GM12878 (cell line): ENCODE results near the gene FKBP14. TPM values are rescaled to one million over a fixed set of nuclear protein-coding genes. Genes with fewer than 3 reads are reported as not detected.

Source experiments
- EZH2 ChIP-seq: IDR thresholded peaks from 2 replicates; pipeline ENCODE4 v1.6.1; 2012; ENCODE audit warnings: low read depth, mild to moderate bottlenecking, control low read depth, inconsistent platforms, low read length, borderline replicate concordance; ENCODE audit not compliant: control insufficient read depth
- IRF4 ChIP-seq: IDR thresholded peaks from 2 replicates; pipeline ENCODE4 v1.6.1; 2011; ENCODE audit warnings: low read depth, low read length
- NRF1 ChIP-seq: conservative IDR thresholded peaks from 2 replicates; pipeline ENCODE4 v1.6.1; 2011; ENCODE audit warnings: mild to moderate bottlenecking, low read depth, low read length, improper control_type of control experiment
- STAT1 ChIP-seq: fragments of 450-650 bp; conservative IDR thresholded peaks from 2 replicates; pipeline ENCODE4 v1.6.1; 2014; ENCODE audit warnings: antibody characterized with exemption, mild to moderate bottlenecking
- TCF3 ChIP-seq: IDR thresholded peaks from 2 replicates; pipeline ENCODE4 v1.6.1; 2012; ENCODE audit warnings: low read depth, mild to moderate bottlenecking, low read length, borderline replicate concordance; ENCODE audit not compliant: insufficient read depth
- polyA plus RNA-seq, 11 experiments: library from polyadenylated mRNA; depleted of rRNA in 4 of 11; unstranded in 6 of 11; stranded (reverse) in 5 of 11; fragments of >200 nt; fragmentation: Nextera tagmentation in 4 of 11; fragmentation: Illumina TruSeq in 1 of 11; extraction: Ambion mirVana in 4 of 11; extraction: Trizol in 1 of 11; gene quantifications; 1 replicate in 1 of 11; 2 replicates in 10 of 11; pipeline versions ENCODE4 v1.2.1 to v1.2.3, GENCODE V29; 2011 to 2016; ENCODE audit warnings: inconsistent platforms in 2 of 11, missing spikeins in 2 of 11, low read depth in 1 of 11
- total RNA-seq, 4 experiments: library from RNA; depleted of rRNA in 3 of 4; stranded (reverse); fragments of >200 nt in 3 of 4; fragmentation: Illumina TruSeq in 1 of 4; extraction: Trizol in 1 of 4; gene quantifications; 2 replicates each; pipeline versions ENCODE4 v1.2.1 to v1.2.3, GENCODE V29; 2013 to 2021
- TF ChIP-seq, protein P1 (sequence below): fragments of 450-650 bp; IDR thresholded peaks from 2 replicates; pipeline ENCODE4 v1.6.1; 2017; ENCODE audit warnings: mild to moderate bottlenecking, moderate library complexity
- TF ChIP-seq, protein P2 (sequence below): IDR thresholded peaks from 2 replicates; pipeline ENCODE4 v1.6.1; 2012; ENCODE audit warnings: improper control_type of control experiment, low read depth, low read length; ENCODE audit not compliant: insufficient replicate concordance
- TF ChIP-seq, protein P3 (sequence below): IDR thresholded peaks from 2 replicates; pipeline ENCODE4 v1.6.1; 2011; ENCODE audit warnings: borderline replicate concordance, low read depth, mild to moderate bottlenecking, moderate library complexity, mixed read lengths, low read length; ENCODE audit not compliant: insufficient read depth; ENCODE audit errors: extremely low read length
- TF ChIP-seq, protein P4 (sequence below): fragments of 450-650 bp; IDR thresholded peaks from 2 replicates; pipeline ENCODE4 v1.6.1; 2016; ENCODE audit warnings: mild to moderate bottlenecking
- TF ChIP-seq, protein P5 (sequence below): fragments of 150-350 bp; IDR thresholded peaks from 2 replicates; pipeline ENCODE4 v1.6.1; 2014; ENCODE audit warnings: mild to moderate bottlenecking, low read depth, low read length

The FKBP14 gene
- total and polyA plus RNA-seq, 10 of the 15 experiments (the other 5 are each of a cell fraction or from before 2014, with no cell fraction given), result 2.7 to 8.9 (median 5.6) TPM

DNA sequence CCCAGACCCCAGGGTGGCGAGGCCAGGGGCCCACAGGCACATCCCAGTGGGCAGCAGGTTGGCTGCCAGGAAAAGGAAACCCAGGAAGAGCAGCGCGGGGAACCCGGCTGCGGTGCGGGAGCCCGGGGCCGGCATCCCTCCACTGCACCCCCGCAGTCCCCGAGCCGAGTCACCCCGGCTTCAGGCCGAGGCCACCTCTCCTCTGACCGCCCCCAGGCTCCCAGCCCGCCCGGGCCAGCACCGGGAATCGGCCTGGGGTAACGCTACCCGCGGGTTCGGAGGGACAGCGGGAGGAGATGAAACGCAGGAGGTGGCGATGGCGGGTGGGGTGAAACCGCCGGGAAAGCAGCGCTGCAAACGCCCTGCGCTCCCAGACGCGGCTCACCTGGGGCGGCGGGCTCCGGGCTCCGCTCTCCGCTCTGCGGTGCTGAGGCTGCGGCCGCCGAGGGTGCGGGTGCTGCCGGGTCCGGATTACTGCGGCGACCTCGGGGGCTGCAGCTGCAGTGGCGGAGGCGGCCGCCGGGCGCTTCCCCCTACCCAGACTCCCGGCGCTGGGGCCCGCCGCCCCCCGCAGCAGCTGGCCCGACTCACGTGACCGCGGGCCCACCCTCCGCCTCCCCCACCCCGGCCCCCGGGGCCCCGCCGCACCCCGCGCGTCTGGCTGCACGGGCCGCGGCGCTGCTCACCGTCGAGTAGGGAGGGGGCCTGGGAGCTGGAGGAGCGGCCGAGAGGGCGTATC lies 37.1 kb downstream of the FKBP14 start, which contains the start of gene SCRN1 (continued):
- TF ChIP-seq, protein P1, sequence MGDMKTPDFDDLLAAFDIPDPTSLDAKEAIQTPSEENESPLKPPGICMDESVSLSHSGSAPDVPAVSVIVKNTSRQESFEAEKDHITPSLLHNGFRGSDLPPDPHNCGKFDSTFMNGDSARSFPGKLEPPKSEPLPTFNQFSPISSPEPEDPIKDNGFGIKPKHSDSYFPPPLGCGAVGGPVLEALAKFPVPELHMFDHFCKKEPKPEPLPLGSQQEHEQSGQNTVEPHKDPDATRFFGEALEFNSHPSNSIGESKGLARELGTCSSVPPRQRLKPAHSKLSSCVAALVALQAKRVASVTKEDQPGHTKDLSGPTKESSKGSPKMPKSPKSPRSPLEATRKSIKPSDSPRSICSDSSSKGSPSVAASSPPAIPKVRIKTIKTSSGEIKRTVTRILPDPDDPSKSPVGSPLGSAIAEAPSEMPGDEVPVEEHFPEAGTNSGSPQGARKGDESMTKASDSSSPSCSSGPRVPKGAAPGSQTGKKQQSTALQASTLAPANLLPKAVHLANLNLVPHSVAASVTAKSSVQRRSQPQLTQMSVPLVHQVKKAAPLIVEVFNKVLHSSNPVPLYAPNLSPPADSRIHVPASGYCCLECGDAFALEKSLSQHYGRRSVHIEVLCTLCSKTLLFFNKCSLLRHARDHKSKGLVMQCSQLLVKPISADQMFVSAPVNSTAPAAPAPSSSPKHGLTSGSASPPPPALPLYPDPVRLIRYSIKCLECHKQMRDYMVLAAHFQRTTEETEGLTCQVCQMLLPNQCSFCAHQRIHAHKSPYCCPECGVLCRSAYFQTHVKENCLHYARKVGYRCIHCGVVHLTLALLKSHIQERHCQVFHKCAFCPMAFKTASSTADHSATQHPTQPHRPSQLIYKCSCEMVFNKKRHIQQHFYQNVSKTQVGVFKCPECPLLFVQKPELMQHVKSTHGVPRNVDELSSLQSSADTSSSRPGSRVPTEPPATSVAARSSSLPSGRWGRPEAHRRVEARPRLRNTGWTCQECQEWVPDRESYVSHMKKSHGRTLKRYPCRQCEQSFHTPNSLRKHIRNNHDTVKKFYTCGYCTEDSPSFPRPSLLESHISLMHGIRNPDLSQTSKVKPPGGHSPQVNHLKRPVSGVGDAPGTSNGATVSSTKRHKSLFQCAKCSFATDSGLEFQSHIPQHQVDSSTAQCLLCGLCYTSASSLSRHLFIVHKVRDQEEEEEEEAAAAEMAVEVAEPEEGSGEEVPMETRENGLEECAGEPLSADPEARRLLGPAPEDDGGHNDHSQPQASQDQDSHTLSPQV, result no peak
- TF ChIP-seq, protein P2, sequence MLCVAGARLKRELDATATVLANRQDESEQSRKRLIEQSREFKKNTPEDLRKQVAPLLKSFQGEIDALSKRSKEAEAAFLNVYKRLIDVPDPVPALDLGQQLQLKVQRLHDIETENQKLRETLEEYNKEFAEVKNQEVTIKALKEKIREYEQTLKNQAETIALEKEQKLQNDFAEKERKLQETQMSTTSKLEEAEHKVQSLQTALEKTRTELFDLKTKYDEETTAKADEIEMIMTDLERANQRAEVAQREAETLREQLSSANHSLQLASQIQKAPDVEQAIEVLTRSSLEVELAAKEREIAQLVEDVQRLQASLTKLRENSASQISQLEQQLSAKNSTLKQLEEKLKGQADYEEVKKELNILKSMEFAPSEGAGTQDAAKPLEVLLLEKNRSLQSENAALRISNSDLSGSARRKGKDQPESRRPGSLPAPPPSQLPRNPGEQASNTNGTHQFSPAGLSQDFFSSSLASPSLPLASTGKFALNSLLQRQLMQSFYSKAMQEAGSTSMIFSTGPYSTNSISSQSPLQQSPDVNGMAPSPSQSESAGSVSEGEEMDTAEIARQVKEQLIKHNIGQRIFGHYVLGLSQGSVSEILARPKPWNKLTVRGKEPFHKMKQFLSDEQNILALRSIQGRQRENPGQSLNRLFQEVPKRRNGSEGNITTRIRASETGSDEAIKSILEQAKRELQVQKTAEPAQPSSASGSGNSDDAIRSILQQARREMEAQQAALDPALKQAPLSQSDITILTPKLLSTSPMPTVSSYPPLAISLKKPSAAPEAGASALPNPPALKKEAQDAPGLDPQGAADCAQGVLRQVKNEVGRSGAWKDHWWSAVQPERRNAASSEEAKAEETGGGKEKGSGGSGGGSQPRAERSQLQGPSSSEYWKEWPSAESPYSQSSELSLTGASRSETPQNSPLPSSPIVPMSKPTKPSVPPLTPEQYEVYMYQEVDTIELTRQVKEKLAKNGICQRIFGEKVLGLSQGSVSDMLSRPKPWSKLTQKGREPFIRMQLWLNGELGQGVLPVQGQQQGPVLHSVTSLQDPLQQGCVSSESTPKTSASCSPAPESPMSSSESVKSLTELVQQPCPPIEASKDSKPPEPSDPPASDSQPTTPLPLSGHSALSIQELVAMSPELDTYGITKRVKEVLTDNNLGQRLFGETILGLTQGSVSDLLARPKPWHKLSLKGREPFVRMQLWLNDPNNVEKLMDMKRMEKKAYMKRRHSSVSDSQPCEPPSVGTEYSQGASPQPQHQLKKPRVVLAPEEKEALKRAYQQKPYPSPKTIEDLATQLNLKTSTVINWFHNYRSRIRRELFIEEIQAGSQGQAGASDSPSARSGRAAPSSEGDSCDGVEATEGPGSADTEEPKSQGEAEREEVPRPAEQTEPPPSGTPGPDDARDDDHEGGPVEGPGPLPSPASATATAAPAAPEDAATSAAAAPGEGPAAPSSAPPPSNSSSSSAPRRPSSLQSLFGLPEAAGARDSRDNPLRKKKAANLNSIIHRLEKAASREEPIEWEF, result no peak
- no peak for TF ChIP-seq STAT1
- no peak for TF ChIP-seq EZH2
- TF ChIP-seq, protein P3, sequence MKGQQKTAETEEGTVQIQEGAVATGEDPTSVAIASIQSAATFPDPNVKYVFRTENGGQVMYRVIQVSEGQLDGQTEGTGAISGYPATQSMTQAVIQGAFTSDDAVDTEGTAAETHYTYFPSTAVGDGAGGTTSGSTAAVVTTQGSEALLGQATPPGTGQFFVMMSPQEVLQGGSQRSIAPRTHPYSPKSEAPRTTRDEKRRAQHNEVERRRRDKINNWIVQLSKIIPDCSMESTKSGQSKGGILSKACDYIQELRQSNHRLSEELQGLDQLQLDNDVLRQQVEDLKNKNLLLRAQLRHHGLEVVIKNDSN, result peak; percentile 61
- TF ChIP-seq NRF1, result no peak
- TF ChIP-seq IRF4, result no peak
- 0 out of 2 replicates have a peak, but pooled peaks have one; percentile 48 for TF ChIP-seq TCF3
- TF ChIP-seq, protein P4, sequence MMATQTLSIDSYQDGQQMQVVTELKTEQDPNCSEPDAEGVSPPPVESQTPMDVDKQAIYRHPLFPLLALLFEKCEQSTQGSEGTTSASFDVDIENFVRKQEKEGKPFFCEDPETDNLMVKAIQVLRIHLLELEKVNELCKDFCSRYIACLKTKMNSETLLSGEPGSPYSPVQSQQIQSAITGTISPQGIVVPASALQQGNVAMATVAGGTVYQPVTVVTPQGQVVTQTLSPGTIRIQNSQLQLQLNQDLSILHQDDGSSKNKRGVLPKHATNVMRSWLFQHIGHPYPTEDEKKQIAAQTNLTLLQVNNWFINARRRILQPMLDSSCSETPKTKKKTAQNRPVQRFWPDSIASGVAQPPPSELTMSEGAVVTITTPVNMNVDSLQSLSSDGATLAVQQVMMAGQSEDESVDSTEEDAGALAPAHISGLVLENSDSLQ, result no peak
- TF ChIP-seq, protein P5, sequence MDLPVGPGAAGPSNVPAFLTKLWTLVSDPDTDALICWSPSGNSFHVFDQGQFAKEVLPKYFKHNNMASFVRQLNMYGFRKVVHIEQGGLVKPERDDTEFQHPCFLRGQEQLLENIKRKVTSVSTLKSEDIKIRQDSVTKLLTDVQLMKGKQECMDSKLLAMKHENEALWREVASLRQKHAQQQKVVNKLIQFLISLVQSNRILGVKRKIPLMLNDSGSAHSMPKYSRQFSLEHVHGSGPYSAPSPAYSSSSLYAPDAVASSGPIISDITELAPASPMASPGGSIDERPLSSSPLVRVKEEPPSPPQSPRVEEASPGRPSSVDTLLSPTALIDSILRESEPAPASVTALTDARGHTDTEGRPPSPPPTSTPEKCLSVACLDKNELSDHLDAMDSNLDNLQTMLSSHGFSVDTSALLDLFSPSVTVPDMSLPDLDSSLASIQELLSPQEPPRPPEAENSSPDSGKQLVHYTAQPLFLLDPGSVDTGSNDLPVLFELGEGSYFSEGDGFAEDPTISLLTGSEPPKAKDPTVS, result no peak
- TF ChIP-seq, all 136 proteins: peak for 13
